GM12892 (cell line): ENCODE results near the gene S100A2.

ENCODE experiments used
- POLR2A ChIP-seq: IDR thresholded peaks from 2 replicates; pipeline ENCODE4 v1.6.1; 2011; ENCODE audit warnings: low read depth, low read length, control low read depth
- POLR2AphosphoS5 ChIP-seq: IDR thresholded peaks from 2 replicates; pipeline ENCODE4 v1.6.1; 2011; ENCODE audit warnings: low read depth, low read length, control low read depth
- TAF1 ChIP-seq: IDR thresholded peaks from 2 replicates; pipeline ENCODE4 v1.6.1; 2011; ENCODE audit warnings: low read depth, mild to moderate bottlenecking, control low read depth, low read length, borderline replicate concordance

GRCh38 chr1:153610811-153611301 is 45.2 kb upstream of the S100A2 start:
- TF ChIP-seq TAF1 (no peak), POLR2A (no peak), POLR2AphosphoS5 (no peak)
